GM19025 (cell line): Measurements from ENCODE around the gene FABP2.

Experiments
- ATAC-seq: cut with Tn5 transposase; IDR thresholded peaks from one replicate; pipeline ENCODE4 v1.9.1; 2021; ENCODE audit warnings: mild to moderate bottlenecking, low read depth, moderate library complexity; ENCODE audit not compliant: unreplicated experiment

Gene FABP2

DNA sequence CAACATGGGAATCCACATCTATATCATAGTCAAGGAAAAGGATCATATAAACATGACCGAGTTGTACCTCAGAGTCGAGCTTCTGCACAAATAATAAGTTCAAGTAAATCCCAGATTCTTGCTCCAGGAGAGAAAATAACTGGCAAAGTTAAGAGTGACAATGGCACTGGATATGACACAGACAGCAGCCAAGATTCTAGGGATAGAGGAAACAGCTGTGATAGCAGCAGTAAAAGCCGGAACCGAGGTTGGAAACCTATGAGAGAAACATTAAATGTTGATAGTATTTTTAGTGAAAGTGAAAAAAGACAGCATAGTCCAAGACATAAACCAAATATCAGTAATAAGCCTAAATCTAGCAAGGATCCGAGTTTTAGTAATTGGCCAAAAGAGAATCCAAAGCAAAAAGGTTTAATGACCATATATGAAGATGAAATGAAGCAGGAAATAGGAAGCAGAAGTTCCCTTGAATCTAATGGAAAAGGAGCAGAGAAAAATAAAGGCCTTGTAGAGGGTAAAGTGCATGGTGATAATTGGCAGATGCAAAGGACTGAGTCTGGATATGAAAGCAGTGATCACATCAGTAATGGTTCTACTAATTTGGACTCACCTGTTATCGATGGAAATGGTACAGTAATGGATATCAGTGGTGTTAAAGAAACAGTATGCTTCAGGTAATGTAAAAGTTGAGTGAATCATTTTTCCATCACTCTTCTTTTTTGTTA is 50.4 kb downstream of the FABP2 start:
- no peak for ATAC-seq

DNA sequence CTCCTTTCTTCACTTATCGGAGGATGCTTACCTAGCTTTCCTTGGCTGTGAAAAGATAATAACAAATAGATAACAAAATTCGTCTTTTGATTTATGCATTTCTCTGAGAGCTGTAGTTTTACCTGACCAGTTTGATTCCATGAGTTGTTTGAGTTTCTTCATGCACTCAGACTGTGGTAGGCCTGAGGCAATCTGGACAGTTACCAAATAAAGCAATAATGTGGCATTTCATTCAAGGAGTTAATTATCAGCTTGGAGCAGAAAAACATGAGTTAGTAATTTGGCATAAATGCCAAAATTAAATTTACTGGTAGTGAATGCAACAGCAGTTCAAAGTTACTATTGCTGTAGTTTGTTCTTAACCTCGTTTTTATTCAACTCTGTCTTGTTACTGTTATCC is 53.5 kb downstream of the FABP2 start:
- no peak for ATAC-seq
